HG02884 (cell line): Measurements from ENCODE around the gene VCL.
"Not testable (repeated sequence)": the region's sequence is repeated elsewhere in the genome, so short reads cannot be mapped to it uniquely, and the experiment has no call there.

ENCODE experiments used
- ATAC-seq: cut with Tn5 transposase; IDR thresholded peaks from one replicate; pipeline ENCODE4 v1.9.1; 2021; ENCODE audit warnings: mild to moderate bottlenecking, moderate library complexity; ENCODE audit not compliant: unreplicated experiment

Gene VCL

GRCh38 chr10:74099420-74099819, 101.5 kb downstream of the VCL start:
- no peak for ATAC-seq

DNA sequence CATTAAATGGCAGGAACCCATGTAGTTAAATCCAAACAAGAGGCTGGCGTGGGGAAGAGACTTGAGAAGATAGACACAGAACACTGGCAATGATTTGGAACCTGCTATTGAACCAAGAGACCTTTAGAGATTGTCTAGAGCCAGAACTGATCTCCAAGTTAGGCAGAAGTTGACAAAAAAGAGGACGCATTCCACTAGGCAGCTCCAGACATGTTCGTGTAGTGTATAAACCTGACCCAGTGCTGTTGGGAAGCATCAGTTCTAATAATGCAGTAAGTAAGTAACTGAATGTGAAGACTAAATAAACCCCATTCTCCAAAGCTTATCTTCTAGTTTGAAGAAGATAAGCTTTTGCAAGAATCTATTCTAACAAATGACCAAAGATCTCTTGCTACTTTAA, 101.9 kb downstream of the VCL start:
- no peak for ATAC-seq

- ATAC-seq = no peak
These were observed 105.8 kb downstream of the VCL start for GRCh38 chr10:74103560-74104258.

GRCh38 chr10:74104480-74104879, 106.6 kb downstream of the VCL start:
- no peak for ATAC-seq

DNA sequence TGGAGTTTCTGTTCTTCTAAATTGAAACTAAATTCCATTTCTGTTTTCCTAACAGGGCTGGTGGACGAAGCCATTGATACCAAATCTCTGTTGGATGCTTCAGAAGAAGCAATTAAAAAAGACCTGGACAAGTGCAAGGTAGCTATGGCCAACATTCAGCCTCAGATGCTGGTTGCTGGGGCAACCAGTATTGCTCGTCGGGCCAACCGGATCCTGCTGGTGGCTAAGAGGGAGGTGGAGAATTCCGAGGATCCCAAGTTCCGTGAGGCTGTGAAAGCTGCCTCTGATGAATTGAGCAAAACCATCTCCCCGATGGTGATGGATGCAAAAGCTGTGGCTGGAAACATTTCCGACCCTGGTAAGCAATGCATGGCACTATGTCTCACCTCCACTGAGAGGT, 107.1 kb downstream of the VCL start:
- ATAC-seq = no peak

DNA sequence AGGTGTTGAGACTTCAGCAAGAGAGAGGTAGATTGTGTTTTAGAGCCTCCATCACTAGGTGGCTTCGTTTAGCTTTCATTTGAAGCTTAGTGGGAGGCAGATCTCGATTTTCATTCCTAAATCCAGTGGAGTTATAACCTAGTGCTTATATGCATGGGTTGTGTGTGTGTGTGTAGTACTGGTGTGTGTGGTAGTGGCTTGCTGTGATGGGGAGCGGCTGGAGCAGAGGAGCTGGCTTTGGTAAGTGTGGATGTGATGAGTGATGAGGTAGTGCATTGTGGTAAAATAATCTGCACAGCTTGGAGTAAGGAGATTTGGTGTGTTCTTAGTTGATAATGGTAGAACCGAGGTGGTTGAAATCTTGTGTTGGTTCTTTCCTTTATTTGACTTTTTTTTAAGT, 109.5 kb downstream of the VCL start:
- no peak for ATAC-seq

- ATAC-seq = no peak
These were observed 111.5 kb downstream of the VCL start for GRCh38 chr10:74109452-74109851.

GRCh38 chr10:74110120-74110519, 112.2 kb downstream of the VCL start:
- ATAC-seq = no peak

DNA sequence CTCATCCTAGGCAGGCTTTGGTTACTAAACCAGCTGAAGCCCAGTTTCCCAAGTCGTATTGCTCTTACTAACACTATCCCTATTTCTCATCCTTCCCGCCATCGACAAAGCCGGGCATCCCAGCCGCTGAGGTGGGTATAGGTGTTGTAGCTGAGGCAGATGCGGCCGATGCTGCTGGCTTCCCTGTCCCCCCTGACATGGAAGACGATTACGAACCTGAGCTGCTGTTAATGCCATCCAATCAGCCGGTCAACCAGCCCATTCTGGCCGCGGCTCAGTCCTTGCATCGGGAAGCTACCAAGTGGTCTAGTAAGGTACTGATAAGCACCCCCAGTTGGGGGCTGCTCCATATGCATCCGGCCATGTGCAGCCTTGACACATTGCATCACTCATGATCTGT, 113.9 kb downstream of the VCL start:
- ATAC-seq = no peak

- no peak for ATAC-seq
These were observed 115.6 kb downstream of the VCL start for GRCh38 chr10:74113546-74113945.

DNA sequence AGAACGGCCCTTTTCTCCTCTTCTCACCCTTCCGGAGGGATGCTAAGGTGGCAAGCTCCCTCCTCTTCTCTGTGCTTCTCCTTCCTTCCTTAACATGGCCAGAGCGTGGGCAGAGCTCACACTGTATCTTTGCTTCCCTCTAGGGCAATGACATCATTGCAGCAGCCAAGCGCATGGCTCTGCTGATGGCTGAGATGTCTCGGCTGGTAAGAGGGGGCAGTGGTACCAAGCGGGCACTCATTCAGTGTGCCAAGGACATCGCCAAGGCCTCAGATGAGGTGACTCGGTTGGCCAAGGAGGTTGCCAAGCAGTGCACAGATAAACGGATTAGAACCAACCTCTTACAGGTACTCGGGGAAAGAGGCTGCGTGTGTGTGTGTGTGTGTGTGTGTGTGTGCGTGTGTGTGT, 116.1 kb downstream of the VCL start:
- ATAC-seq = no peak

DNA sequence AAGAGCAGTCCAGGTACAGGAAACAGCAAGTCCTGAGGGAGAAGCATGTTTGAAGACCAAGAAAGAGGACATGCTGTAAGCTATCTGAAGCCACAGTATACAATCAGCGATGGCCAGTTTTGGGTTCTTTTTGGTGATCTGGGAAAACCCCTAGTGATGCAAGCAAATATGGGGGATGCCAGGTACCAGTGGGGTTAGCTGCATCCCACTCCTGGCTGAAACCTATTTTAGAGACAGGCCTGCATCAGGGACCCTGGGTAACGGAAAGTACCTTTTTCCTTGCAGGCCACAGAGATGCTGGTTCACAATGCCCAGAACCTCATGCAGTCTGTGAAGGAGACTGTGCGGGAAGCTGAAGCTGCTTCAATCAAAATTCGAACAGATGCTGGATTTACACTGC, 119.8 kb downstream of the VCL start:
- ATAC-seq = no peak

GRCh38 chr10:74118804-74119203, 120.9 kb downstream of the VCL start:
- ATAC-seq = no peak

DNA sequence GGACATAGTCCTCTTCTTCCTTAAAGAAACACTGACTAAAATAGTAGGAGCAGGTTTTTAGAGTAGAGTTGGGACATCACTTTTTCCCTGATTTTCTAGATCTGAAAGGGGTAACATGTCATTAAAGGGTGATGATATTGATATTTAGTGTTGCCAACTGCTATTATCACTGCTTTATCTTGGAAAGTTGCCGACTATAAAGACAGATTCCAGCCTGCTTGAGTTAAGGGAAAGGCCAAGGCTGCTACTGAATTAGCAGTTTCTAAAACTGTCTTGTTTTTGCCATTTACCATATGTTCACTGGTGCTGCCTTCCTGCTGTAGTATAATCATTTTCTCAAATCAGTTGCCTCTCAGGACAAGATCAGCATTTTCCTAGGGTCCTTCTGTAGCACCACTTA, 123.0 kb downstream of the VCL start:
- ATAC-seq = no peak

- no peak for ATAC-seq
These were observed 123.5 kb downstream of the VCL start for GRCh38 chr10:74121368-74121767.

DNA sequence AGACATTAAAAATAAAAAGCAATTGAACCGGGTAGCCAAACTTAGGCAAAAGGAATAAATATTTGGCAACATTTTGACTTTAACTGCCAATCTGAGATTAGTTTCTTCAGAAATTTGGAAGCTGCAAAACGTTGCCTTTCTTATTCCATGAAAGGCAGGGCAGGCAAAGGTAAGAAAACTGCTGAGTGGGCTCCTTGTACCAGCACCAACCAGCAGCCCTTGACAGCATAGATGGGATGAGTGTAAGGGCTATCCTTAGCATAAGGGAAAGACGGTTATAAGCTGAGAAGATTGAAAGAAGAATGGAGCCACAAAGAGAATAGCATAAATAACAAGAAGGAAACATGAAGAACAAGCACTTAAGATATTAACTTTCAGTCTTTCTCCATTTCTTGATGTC, 124.1 kb downstream of the VCL start:
- ATAC-seq = no peak

DNA sequence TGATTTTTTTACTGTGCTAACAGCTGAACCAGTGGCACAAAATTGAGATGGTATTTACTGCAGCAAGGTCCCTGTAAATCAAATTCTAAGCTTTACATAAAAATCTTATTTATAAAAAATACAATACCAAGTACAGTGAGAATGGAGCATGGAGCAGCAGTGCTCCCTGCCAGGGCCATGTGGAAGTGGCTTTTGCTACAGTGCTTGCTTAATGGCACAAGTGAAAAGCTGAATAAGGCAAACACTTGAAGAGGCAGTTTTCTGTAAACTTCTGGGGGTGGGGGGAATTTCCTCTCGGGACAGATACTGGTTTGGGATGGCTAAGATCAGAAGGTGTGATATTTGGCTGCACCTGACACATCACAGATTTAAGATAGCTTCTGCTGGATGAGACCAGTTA, 125.2 kb downstream of the VCL start:
- no peak for ATAC-seq

DNA sequence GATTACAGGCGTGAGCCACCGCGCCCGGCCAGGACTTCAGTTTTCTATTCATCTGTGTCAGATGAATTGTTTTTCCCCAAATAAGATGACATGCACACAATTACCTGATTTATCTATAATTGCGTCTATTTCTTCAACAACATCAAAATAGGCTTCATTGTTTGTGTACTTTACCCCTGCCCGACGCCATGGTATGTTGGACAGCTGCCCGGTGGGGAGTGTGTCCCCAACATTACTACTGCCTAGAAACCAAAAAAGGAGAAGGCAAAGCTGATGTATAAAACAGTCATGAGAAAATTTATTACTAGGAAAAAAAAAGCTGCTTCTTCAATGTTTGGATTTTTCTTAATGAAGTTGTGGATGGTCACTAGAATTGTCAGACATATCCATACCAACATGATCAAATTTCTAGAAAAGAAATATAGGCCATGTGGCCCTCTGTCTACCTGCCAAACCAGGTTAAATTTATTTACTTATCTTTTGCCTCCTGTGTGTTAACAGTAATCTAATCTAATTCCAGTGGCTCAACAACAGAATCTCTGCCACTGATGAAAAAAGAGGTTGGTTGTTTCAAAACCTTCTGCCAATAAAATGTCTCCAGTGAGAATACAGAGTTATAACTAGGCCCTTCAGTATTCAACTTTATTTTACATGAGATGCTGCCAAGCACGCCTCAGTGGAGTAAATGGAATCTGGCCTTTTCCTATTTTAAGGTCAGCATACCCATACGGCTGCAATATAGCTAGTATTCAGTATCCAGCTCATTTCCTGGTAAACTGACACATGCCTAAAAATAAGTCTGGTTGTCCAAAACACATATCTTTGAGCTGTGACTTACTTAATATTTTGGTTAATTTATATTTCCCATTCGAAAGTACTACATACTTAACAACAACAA, 136.3 kb downstream of the VCL start:
- ATAC-seq = no peak

GRCh38 chr10:74135452-74135851, 137.5 kb downstream of the VCL start:
- no peak for ATAC-seq

- no peak for ATAC-seq
These were observed 140.1 kb downstream of the VCL start for GRCh38 chr10:74137992-74138391.

- not testable (repeated sequence) for ATAC-seq
These were observed 140.7 kb downstream of the VCL start for GRCh38 chr10:74138596-74138995.

- ATAC-seq = no peak
These were observed 142.1 kb downstream of the VCL start for GRCh38 chr10:74139981-74140380.
